Hindlimb muscle (tissue), 1 donor: Measurements from ENCODE around the gene MAG. TPM values are rescaled to one million over a fixed set of nuclear protein-coding genes. Genes with fewer than 3 reads are reported as not detected.

Source experiments
- DNase-seq: peaks from one replicate; pipeline ENCODE4 v3.0.0-alpha.2; 2013
- polyA plus RNA-seq: library from polyadenylated mRNA; unstranded; fragments of 120-200 nt; gene quantifications from one replicate; pipeline ENCODE4 v1.2.1, GENCODE V29; 2013; ENCODE audit not compliant: insufficient read length

Gene MAG
- polyA plus RNA-seq, 1 donor = 0.84 TPM

DNA sequence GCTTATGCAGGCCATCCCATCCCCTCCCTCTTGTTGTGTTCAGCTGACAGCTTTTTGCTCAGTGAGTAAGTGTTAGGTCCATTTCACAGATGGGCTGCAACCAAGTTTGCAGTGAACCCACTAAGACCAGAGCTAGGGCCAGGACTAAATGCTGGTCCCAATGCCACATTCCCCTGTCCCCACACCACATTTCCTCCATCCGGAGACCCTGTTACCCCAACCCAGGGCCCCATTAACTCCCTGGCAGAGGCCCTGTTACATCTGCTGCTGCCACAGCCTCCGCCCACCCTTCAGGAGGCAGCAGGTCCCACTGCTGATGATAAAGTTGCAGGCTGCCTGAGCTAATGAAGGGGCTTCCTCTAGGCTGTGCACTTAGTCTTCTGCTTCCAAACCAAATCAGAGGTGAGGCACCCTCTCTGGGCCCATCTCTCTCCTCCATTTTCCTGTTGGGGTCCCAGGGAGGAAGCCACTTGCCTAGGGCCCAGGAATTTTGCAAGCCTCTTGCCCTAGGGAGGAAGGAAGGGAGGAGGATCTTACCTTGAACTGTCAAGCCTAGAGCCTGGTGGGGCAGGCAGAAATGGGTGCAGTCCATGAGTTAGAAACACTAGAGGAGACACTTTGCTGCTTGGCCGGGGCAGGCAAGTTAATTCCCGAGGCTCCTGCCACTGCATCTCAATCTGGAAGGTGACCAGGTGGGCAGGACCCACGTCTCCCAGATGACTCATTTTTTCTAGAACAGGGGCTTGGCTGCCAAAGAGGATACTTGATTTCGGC is 26.6 kb upstream of the MAG start:
- DNase-seq = no peak

GRCh38 chr19:35265900-35266519 is 26.0 kb upstream of the MAG start:
- no peak for DNase-seq

DNA sequence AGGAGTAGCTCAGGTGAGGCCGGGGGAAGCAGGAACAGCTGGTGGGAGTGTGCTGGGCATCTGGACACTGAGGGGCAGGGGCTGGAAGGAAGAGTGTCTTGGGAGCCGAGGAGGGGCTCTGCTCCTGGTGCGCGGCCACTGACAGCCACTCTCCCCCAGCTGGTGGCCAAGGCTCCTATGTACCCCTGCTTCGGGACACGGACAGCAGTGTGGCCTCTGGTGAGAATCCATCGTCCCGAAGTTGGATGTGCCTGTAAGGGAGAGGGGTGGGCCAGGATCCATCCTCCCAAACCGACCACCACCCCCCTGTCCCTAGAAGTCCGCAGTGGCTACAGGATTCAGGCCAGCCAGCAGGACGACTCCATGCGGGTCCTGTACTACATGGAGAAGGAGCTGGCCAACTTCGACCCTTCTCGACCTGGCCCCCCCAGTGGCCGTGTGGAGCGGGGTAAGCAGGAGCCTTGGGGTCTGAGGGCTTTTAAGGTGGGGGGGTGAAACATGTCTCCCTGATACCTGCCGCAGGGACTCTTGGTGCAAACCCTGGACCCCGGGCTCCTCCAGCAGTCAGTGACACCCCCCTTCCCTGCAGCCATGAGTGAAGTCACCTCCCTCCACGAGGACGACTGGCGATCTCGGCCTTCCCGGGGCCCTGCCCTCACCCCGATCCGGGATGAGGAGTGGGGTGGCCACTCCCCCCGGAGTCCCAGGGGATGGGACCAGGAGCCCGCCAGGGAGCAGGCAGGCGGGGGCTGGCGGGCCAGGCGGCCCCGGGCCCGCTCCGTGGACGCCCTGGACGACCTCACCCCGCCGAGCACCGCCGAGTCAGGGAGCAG is 25.2 kb upstream of the MAG start:
- DNase-seq = no peak

- DNase-seq = peak; percentile 46
These were observed 24.6 kb upstream of the MAG start for GRCh38 chr19:35267353-35267817.

DNA sequence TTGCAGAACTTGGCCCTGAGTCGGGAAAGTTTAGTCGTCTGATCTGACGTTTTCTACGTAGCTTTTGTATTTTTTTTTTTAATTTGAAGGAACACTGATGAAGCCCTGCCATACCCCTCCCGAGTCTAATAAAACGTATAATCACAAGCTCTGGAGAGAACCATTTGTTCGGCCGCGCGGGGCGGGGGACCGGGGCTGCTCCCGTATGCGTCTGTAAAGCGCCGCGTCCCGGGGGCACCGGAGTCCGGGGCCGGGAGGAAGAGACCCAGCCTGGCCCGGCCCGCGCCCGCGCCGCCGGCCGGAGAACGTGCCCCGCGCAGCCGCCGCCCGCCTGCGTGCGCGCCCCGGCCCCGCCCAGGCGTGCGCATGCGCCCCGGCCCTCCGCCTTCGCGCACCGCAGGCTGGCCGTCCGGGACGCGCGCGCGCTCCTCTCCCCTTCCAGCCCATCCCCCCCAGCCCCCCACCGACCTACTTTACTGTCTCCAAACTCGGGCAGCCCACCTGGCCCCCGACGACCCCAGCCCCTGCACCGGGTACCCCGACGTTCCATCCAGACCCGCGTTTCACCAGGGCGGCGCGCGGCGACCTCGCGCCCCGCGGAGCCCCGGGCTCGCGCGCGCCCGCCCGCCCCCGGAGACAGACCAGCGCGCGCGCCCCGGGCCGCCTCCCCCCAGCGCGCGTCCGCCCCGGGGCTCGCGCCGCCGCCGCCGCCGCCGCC is 24.0 kb upstream of the MAG start:
- DNase-seq = peak; percentile 89

- DNase-seq = peak; percentile 67
These were observed 23.2 kb upstream of the MAG start, which contains the start of gene USF2 for GRCh38 chr19:35268536-35269437. TSS of gene USF2 (plus strand) at chr19:35268962. CDS start at chr19:35269102, 140 bp downstream.

GRCh38 chr19:35269438-35270117 is 22.4 kb upstream of the MAG start:
- peak; percentile 87 for DNase-seq

DNA sequence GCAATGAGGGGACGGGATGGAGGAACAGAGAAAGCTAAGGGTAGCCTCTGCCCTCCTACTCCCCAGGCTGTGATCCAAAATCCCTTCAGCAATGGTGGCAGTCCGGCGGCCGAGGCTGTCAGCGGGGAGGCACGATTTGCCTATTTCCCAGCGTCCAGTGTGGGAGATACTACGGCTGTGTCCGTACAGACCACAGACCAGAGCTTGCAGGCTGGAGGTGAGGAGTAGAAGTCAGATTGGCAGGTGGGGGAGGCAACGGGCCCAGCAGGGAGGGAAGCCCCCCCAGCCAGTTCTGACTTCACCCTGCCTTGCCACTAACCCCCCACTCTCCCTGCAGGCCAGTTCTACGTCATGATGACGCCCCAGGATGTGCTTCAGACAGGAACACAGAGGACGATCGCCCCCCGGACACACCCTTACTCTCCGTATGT is 21.6 kb upstream of the MAG start:
- no peak for DNase-seq

DNA sequence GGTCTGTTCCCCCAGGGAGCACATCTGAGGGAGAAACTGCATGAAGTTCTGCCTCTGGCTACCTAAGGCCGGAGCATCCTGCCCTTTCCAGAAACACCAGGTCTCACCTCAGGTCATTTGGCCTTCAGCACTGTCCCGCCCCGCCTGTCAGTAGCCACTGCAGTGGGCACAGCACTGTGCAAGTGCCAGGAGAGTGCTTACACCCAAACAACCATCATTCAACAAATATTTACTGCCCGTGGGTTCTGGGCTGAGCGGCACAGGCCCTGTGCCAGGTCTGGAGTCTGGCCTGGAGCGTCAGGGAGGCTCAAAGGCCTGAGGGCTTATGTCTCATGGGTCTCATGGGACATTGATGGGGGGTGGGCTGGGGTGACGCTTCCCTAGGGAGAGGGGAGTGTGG is 20.4 kb upstream of the MAG start:
- no peak for DNase-seq

- no peak for DNase-seq
These were observed 19.7 kb upstream of the MAG start for GRCh38 chr19:35272122-35272719.

GRCh38 chr19:35272954-35273649 is 18.9 kb upstream of the MAG start:
- no peak for DNase-seq

GRCh38 chr19:35273686-35274259 is 18.2 kb upstream of the MAG start:
- DNase-seq = no peak

GRCh38 chr19:35274323-35274722 is 17.6 kb upstream of the MAG start:
- DNase-seq = no peak

DNA sequence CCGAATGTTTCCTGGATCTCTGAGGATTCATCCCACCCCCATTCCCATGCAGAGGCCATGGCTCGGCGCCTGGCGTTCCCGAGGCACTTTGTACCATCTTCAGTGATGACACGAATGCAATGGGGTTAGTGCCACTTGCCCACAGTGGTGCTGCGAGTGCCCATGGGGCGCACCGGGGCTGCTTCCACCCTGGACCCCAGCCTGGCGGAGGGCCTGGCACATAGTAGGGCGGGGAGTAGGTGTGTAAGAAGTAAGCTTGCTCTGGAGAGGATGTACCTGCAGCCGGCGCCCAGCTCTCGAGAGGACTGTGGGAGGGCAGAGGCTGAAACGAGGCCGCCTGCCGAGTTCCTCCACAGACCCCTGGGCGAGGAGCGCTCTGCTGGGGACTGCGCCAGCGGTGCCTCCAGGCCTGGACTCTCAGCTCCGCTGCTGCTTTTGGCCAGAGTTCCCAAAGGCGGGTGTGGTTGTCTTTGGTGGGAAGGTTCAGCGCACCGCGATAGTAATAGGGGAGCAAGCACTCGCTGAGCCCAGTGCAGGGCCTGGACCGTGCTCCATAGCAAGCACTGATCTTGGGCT is 15.2 kb upstream of the MAG start:
- no peak for DNase-seq

GRCh38 chr19:35278578-35279284 is 13.2 kb upstream of the MAG start:
- DNase-seq = no peak

DNA sequence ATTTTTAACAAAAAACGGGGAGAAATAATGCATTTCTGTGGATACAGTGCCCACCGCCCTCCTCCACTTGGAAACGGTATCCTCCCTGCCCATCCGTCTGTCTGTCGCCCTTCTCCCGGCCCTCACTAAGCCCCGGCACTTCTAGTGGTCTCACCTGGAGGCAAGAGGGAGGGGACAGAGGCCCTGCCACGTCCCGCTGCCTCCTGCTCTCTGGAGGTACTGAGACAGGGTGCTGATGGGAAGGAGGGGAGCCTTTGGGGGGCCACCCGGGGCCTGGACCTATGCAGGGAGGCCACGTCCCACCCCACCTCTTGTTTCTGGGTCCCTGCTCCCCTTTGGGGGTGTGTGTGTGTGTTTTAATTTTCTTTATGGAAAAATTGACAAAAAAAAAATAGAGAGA is 12.6 kb upstream of the MAG start:
- no peak for DNase-seq

- DNase-seq = no peak
These were observed 11.8 kb upstream of the MAG start for GRCh38 chr19:35279985-35280821.
